SK-N-DZ (cell line): ENCODE results near the gene C19orf44.
"Not testable (repeated sequence)": the region's sequence is repeated elsewhere in the genome, so short reads cannot be mapped to it uniquely, and the experiment has no call there.

Source experiments
- DNase-seq: peaks from one replicate; pipeline ENCODE4 v3.0.0-alpha.2; 2015; ENCODE audit warnings: low spot score

C19orf44 gene

DNA sequence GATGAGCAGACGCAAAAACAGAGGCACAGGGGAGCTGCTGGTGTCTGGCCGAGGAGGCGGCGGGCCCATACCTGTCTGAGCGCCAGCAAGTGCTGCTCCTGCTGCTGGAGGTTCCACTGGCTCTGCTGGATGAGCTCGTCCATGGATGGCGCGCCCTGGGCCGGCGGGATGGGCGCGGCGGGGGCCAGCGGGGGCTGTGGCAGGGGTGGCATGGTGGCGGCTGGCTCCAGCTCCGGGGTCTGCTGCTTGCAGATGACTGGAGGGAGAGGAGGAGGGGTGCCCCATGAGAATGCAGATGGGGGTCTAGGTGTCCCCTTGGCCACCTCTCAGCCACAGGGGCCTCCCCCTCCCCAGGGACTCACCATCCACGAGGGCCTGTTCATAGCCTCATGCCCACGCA is 39.2 kb downstream of the C19orf44 start:
- DNase-seq: no peak

DNA sequence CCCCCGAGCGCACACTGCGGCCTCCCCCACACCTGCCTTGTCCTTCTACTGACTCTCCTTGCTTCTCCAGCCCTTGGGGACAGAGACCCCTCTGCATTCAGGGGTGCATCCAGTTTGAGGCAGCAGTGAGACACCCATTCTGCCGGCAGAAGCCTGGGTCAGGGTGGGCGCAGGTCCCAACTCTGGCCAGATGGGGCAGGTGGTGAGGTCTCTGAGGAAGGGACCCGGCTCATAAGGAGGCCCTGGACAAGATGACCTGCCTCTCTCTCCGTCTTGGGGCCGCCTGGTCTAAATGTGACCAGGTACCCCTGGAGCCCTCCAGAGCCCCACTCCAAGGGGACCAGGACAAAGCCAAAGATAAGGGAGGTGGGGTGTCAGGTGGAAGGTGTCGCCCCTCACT is 39.9 kb downstream of the C19orf44 start:
- DNase-seq: no peak

DNA sequence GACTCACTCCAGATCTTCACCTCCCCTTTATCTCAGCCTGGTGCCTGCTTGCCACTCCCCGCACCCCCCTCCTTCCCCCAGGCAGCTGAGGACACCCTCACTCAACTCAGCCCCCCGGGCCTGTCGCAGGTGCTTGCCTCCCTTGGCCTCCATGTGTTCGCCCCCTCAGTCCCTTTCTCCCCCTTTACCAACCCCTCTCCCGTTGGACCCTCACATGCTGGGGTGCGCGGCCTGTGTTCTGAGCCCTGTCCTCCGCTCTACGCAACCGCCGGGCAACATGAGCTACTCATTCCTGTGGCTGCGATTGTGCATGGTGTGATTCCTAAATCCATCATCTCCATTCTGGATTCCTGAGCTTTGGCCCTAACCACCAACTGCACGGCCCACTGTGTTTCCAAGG is 40.9 kb downstream of the C19orf44 start:
- DNase-seq: no peak

DNA sequence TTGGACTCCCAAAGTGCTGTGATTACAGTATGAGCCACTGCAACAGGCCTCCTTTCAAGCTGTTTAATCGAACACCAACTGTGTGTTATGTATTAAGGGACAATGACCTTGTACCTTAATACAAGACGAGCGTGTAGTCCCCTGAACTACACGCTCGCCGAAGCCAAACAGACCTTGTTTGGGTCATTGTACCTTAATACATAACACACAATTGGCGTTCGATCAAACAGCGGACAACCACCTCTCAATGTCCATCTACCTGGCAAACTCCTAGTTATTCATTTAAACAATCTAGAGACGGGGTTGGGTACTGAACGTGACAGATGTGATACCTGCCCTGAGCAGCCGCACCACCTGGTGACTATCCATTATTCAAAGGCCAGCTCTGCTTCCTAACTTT is 44.8 kb downstream of the C19orf44 start:
- no peak for DNase-seq

DNA sequence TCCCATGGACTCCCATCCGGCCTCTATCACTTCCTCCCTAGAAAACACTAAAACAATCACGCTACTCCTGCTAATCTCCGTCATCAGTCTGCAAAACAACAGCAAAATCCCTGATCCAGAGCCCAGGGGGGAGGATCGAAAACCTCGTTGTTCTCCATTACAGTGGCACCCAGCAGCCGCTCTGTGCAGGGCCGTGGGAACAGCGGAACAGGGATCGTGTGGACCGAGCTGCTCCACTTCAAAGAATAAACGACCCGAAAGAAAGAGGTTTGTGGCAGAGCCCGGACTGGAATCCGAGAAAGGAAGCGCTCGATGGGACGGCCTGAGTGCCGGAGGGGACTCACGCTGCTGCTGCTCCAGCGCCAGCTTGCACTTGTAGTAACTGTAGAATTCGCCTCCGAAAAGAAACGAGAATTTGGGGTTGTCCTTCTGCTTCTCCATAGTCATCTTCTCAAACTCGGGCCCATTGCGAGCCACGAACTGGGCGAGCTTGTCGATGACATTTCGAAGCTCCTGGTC is 45.4 kb downstream of the C19orf44 start:
- peak; percentile 11 for DNase-seq

DNA sequence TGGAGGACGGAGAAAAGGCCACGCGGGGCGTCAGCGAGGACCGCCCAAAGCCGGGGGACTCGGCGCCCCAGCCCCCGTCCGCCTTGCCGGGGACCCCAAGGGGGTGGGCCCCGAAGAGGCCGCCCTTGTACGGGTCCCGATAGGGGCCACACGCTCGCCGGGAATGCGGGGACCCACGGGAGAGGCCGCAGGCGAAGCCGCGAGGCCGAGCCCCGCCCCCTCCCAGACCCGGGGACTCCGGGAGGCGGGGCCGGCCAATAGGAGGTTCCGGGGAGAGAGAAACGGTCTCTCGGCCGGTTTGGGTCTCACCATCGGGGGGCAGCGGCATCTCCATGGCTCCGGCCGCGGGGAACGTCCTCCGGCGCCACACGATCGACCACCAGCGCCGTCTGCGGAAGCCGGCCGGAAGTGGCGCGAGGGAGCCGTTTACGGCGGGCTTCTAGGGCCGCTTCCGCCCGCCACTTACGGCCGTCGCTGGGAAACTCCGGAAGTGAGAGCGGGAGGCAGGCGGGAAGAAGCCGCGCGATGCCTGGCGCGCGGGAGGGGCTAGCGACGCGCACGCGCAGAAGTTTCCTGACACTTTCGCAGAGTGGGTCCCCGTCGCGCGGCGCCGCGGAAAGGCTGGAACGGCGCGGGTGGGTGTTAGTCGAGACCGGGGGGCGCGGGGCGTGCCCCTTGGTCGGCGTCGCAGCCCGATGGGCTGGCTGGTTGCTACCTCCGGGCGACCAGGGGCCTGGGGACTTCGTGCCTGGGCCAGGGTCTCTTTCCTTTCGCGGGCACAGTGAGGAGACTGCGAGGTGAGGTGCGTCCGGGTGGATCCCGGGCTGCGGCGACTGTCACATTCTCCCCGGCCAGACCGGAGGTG is 46.1 kb downstream of the C19orf44 start, which contains the start of gene CHERP:
TSS of gene CHERP (minus strand) at position 393 of the 865 bp plus-strand sequence. CDS start at position 334, 59 bp downstream.
- peak; percentile 92 for DNase-seq

DNA sequence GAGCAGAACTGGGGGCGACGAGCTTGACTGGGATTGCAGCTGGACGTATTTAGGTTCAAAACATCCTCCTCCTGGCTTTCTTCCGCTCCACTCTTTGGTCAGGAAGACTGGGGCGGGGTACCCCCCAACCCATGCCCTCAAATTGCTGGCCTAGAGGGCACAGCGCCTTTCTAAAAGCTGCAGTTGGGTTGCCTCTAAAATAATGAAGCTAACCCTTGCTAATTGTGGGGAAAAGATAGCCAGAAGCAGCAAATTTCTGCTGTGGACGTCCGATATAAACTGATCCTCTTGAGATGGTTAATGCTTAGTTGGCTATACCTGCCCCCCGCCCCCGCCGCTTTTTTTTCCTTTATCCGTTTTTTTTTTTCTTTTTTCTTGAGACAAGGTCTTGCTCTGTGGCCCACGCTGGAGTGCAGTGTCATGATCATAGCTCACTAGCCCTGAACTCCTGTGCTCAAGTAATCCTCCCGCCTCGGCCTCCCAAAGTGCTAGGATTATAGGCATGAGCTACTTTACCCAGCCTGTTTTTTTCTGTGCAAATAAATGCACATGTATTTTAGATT is 46.8 kb downstream of the C19orf44 start:
- no peak for DNase-seq

DNA sequence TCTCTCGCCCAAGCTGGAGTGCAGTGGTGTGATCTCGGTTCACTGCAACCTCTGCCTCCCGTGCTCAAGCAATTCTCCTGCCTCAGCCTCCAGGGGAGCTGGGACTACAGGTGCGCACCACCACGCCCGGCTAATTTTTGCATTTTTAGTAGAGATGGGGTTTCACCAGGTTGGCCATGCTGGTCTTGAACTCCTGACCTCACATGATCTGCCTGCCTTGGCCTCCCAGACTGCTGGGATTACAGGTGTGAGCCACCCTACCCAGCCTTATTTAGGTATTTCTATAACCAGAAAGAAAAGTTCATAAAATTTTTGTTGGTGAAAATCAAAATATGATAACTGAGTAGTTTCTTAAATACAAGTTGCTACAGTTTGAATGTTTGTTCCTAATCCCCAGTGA is 47.5 kb downstream of the C19orf44 start:
- DNase-seq: not testable (repeated sequence)

DNA sequence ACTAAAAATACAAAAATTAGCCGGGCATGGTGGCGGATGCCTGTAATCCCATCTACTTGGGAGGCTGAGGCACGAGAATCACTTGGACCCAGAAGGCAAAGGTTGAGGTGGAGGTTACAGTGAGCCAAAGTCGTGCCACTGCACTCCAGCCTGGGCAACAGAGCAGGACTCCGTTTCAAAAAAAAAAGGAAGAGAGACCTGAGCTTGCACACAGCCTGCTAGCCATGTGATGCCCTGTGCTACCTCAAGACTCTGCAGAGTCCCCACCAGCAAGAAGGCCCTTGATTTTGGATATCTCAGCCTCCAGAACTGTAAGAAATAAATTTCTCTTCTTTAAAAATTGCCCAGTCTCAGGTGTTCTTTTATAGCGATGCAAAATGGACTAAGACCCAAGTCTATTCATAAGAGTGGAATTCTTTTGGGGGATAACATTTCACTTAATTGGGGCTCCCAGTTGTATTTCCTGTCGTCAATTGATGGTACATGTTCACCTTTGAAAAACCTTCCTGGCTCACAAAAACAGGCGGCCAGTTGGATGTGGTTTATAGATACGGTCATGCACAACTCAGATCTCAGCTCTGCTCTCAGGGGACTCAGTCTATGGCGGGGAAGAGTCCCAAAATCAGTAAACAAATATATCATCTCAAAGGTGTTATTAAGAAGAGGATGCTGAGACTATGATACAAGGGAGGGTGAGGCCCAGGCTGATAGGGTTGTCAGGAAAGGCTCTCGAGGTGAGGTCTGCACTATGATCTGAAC is 48.5 kb downstream of the C19orf44 start:
- DNase-seq: no peak

DNA sequence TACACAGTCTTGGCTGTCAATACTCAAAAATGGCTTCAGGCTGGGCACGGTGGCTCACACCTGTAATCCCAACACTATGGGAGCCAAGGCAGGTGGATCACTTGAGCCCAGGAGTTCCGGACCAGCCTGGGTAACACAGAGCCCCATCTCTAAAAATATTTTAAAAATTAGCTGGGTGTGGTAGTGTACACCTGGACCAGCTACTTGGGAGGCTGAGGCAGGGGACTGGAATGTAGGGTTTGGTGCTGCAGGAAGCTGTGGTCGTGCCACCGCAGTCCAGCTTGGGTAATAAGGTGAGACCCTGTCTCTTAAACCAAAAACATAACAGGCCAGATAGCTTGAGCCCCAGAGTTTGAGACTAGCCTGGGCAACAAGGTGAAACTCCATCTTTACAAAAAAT is 52.8 kb downstream of the C19orf44 start:
- no peak for DNase-seq

DNA sequence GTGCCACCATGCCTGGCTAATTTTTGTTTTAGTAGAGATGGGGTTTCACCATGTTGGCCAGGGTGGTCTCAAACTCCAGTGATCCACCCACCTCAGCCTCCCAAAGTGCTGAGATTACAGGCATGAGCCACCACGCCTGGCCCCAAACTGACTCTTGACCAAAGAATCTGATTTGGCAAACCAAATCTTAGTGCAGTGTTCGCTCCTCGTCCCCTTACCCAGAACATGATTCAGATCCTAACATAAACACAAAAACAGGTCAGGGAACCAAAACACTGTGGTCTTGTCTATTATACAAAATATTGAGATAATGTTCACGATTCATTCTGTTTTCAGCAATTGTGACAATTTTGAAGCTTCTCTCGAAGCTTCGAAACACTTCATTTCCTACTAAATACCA is 55.7 kb downstream of the C19orf44 start:
- DNase-seq: not testable (repeated sequence)

DNA sequence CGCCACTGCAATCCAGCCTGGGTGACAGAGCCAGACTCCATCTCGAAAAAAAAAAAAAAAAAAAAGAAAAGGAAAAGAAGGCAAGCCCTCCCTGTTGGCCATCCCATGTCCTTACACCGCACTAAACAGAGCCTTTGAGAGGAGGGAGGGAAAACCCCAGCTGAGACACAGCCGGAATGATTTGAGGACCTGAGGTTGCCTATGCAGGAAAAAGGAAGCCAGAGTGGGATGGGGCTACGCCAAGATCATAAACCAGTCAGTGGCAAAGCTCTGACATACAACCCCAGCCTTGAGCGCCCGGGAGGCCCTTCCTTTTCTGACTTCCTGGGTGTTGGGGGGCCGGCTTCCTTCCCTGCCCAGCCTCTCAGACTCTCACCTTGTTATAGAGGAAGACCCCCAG is 58.6 kb downstream of the C19orf44 start:
- DNase-seq: no peak

DNA sequence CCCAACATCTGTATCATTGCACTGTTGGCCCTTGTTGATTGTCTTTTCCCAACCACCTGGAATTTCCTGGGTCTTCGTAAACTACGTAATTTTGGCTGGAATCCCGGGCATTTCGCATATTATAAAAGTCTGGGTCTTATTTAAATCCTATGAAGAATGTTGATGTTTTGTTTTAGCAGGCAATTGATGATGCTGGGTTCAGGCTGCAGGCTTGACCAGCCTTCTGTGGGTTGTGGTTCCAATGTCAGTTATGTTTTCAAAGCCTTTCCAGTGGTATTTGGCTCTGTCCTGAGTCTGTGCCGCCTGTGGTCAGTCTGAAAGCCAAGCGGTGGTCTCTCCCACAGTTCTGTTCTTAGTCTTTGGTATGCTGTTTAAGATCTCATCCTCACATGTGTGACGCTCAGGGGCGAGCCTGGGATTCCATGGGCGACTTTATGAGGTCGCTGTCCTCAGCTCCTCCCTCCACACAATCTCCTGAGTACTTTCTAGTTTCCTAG is 63.6 kb downstream of the C19orf44 start:
- no peak for DNase-seq

DNA sequence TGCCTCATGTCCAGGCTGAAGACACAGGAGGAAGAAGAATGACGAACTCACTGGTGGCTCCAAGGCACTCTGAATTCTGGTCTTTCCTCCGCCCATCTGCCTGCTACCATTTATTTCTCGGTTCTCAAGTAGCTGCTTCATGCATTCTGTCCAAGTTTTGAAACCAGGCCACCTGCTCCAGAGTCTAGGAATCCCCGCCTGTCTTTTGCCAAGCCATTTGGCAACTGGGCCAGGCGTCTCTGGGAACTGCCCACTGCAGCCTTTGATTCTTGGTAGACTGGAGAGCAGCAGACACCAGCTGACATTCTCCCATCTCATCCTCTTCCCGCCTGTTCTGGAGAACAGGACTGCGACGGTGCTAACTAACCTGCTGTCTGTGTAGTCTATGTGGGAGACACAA is 65.2 kb downstream of the C19orf44 start:
- DNase-seq: no peak

DNA sequence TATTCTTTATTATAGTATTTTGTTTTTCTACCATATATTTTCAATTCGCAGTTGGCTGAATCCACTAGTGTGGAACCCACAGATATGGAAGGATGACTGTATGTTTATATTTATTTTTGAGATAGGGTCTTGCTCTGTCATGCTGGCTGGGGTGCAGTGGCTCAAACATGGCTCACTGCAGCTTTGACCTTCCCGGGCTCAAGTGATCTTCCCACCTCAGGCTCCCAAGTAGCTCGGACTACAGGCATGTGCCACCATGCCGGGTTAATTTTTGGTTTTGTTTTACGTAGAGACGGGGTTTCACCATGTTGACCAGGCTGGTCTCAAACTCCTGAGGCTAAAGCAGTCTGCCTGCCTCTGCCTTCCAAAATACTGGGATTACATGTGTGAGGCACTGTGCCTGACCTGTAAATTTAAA is 66.4 kb downstream of the C19orf44 start:
- DNase-seq: no peak

DNA sequence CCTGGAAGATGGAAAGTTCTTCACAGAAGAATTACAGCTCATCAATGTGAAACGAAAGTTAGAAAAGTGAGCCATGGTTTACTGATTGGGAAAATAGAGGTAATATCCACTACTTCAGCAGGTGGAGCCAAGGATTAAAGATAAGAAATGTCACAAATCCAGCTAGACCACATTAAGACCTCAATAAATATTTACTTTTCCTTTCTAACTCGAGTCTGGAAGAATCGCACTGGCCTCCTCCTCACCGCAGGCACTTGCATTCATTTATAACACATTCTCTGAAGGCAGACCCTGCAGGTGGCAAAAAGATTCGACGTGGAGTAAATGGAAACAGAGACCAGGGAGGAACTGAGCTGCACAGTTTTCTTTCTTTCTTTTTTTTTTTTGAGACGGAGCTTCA is 68.6 kb downstream of the C19orf44 start:
- no peak for DNase-seq

DNA sequence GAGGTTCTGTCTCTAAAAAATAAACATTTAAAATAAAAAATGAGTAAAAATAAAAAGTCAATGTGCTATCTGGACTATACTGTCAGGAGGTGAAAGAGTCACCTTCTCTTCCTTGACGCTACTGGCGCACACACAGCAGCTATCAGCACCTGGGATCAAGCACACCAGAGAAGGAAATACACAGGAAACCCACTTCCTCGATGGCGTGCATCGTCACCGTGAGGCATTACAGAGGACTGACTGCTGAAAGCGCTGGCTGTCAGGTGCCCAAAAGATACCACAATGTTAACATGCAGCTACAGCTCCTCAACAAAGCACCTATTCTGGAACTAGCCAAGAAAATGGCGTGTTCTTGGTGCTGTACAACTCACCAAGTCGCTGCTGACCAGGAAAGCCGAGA is 70.0 kb downstream of the C19orf44 start:
- no peak for DNase-seq

DNA sequence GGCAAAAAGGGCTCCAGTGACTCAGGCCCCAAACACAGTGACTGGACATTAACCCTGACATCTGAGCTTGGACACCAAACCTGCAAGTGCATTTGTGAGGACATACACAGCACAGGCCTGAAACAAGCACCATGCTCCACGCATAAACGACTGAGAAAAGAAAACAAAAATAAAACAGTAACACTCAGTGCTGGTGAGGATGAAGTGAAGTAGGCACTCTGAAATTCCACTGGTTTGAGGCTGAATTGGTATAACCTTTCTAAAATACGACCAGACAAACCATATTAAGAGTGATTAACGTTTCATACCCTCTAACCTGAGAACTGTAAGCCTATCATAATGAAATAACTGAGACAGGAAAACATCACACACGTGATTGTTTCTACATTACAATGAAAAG is 70.5 kb downstream of the C19orf44 start:
- DNase-seq: no peak

DNA sequence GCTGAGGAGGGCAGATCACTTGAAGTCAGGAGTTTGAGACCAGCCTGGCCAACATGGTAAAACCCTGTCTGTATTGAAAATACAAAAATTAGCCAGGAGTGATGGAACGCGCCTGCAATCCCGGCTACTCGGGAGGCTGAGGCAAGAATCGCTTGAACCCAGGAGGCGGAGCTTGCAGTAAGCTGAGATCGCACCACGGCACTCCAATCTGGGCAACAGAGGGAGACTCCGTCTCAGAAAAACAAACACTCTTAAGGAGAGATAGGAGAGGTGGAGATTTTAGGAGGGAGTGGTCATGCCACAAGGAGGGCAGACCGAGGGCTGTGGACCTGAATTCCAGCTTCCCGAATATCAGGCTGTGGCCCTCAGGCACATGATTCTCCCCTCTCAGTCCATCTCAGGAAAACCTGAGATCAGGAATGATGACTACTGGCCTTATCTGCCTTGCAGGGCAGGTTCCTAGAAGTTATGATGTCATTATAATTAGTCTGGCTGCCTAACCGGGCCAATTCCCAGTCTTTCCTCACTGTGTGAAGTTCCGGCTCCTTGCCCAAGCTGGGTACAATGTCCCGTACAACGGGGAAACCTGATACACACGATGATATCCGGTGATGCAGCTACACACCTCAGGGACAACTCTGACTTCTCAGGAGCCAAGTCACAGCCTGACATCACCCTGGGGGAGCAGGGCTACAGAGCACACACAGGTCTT is 73.6 kb downstream of the C19orf44 start:
- DNase-seq: no peak
